Panc1 (cell line): ENCODE results near the gene ETFBKMT. TPM values are rescaled to one million over a fixed set of nuclear protein-coding genes. Genes with fewer than 3 reads are reported as not detected.

Experiments
- ATAC-seq: fragments of 200-7000 bp; cut with Tn5 transposase; 2 replicates; pipeline ENCODE4 v1.9.1; 2020; ENCODE audit warnings: mild to moderate bottlenecking, moderate library complexity
- BruUV-seq: library from RNA; stranded (reverse); fragments of 400-500 nt; replicated peaks from 2 replicates; lab custom pipeline; 2021; lab: Mats Ljungman, UMichigan
- CTCF ChIA-PET: fragments of 300-600 bp; sonication (Branson Sonifier 250); formaldehyde crosslinking; loops from one replicate; lab custom pipeline; 2022; ENCODE audit warnings: antibody characterized with exemption; lab: Charles Lee
- POLR2A ChIA-PET: fragments of 300-600 bp; sonication (Branson Sonifier 250); formaldehyde crosslinking; loops from one replicate; lab custom pipeline; 2022; ENCODE audit warnings: antibody characterized with exemption; lab: Charles Lee
- DNase-seq: peaks from one replicate; pipeline ENCODE4 v3.0.0-alpha.2; 2010; ENCODE audit warnings: low read depth, low spot score
- H3K27ac ChIP-seq: 2 replicates; pipeline ENCODE4 v1.5.1; 2011; ENCODE audit warnings: mild to moderate bottlenecking, low read length, inconsistent platforms
- H3K27me3 ChIP-seq: fragments of 200-500 bp; sonication (Bioruptor generic); 2 replicates; pipeline ENCODE4 v1.6.0; 2014; ENCODE audit warnings: low read length, inconsistent platforms; ENCODE audit not compliant: control insufficient read depth, insufficient read depth
- H3K36me3 ChIP-seq: fragments of 200-500 bp; sonication (Bioruptor generic); 2 replicates; pipeline ENCODE4 v1.5.1; 2014; ENCODE audit warnings: inconsistent platforms, mild to moderate bottlenecking, low read length, moderate library complexity; ENCODE audit not compliant: control insufficient read depth, insufficient read depth
- H3K4me1 ChIP-seq: 2 replicates; pipeline ENCODE4 v1.5.1; 2011; ENCODE audit warnings: inconsistent platforms, mild to moderate bottlenecking, low read length, moderate library complexity; ENCODE audit not compliant: control insufficient read depth, insufficient read depth
- H3K4me3 ChIP-seq, 2 experiments: 2 replicates each; pipeline ENCODE4 v1.5.1; 2011 to 2012; ENCODE audit warnings: low read depth in 2 of 2, low read length in 2 of 2, mild to moderate bottlenecking in 2 of 2, inconsistent platforms in 1 of 2, moderate library complexity in 1 of 2
- H3K9me3 ChIP-seq: fragments of 200-500 bp; sonication (Bioruptor generic); 2 replicates; pipeline ENCODE4 v1.5.1; 2014; ENCODE audit warnings: low read depth, mild to moderate bottlenecking, inconsistent platforms, low read length, moderate library complexity; ENCODE audit not compliant: control insufficient read depth, insufficient read depth
- POLR2AphosphoS5 ChIP-seq: IDR thresholded peaks from 2 replicates; pipeline ENCODE4 v1.6.1; 2012; ENCODE audit warnings: mild to moderate bottlenecking, low read depth, low read length, moderate library complexity
- REST ChIP-seq, 2 experiments: IDR thresholded peaks; 2 replicates each; pipeline ENCODE4 v1.6.1; 2011 to 2012; ENCODE audit warnings: low read depth in 2 of 2, control low read depth in 1 of 2, low read length in 1 of 2, mild to moderate bottlenecking in 1 of 2, moderate library complexity in 1 of 2; ENCODE audit not compliant: insufficient read depth in 1 of 2
- SIN3A ChIP-seq: IDR thresholded peaks from 2 replicates; pipeline ENCODE4 v1.6.1; 2012; ENCODE audit warnings: low read depth, mild to moderate bottlenecking, low read length, moderate library complexity, borderline replicate concordance; ENCODE audit not compliant: insufficient read depth
- TCF7L2 ChIP-seq: IDR thresholded peaks from 2 replicates; pipeline ENCODE4 v1.6.1; 2011; ENCODE audit warnings: mild to moderate bottlenecking, low read depth, low read length, inconsistent platforms
- in situ Hi-C: cut with HindIII; loops from 2 replicates; pipeline ENCODE4 v1.10.0; 2016; ENCODE audit warnings: low sequenced_read_pairs, low pct_unique_long_range_greater_than_20kb
- intact Hi-C: fragments of 100-400 bp; cut with micrococcal nuclease; formaldehyde crosslinking; loops from one replicate; pipeline ENCODE4 v1.10.0; 2022; ENCODE audit not compliant: unreplicated experiment
- total RNA-seq: library from RNA; stranded (reverse); gene quantifications from one replicate; pipeline ENCODE4 v1.2.1, GENCODE V29; 2021; ENCODE audit not compliant: unreplicated experiment
- TF ChIP-seq, protein P1 (sequence below): fragments of 450-650 bp; IDR thresholded peaks from 2 replicates; pipeline ENCODE4 v1.5.1; 2017; ENCODE audit warnings: mild to moderate bottlenecking

The ETFBKMT gene
- total RNA-seq, 1 experiment from 2014 or later: 1.5 TPM

GRCh38 chr12:31710021-31710818 lies 50.7 kb downstream of the ETFBKMT start:
- H3K4me3 ChIP-seq: no peak overlapping the region
- TF ChIP-seq TCF7L2: no peak
- TF ChIP-seq, protein P1, sequence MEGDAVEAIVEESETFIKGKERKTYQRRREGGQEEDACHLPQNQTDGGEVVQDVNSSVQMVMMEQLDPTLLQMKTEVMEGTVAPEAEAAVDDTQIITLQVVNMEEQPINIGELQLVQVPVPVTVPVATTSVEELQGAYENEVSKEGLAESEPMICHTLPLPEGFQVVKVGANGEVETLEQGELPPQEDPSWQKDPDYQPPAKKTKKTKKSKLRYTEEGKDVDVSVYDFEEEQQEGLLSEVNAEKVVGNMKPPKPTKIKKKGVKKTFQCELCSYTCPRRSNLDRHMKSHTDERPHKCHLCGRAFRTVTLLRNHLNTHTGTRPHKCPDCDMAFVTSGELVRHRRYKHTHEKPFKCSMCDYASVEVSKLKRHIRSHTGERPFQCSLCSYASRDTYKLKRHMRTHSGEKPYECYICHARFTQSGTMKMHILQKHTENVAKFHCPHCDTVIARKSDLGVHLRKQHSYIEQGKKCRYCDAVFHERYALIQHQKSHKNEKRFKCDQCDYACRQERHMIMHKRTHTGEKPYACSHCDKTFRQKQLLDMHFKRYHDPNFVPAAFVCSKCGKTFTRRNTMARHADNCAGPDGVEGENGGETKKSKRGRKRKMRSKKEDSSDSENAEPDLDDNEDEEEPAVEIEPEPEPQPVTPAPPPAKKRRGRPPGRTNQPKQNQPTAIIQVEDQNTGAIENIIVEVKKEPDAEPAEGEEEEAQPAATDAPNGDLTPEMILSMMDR: no peak
- no peak for TF ChIP-seq REST (IDR thresholded peaks at IDR 0.05; ENCODE audit: insufficient read depth in 1 of 2, low read depth in 2 of 2, low read length in 1 of 2)
- no peak for TF ChIP-seq POLR2AphosphoS5
- TF ChIP-seq SIN3A: no peak
- POLR2A ChIA-PET: no interaction called here
- no peaks in the 10 kb centered on the region for H3K9me3 ChIP-seq
- no peaks in the 10 kb centered on the region for H3K27me3 ChIP-seq
- H3K4me1 ChIP-seq: peaks cover 2% of the 10 kb centered on the region; the same call in 1 of the 2 replicates
- CTCF ChIA-PET: no interaction called here
- H3K27ac ChIP-seq: no peak overlapping the region
- in situ Hi-C loops (no loop called here), intact Hi-C loops (no loop called here)
- H3K36me3 ChIP-seq: no peaks in the 10 kb centered on the region
- DNase-seq (no peak), ATAC-seq (no peak)
- BruUV-seq: no TSS peak

- BruUV-seq: no TSS peak
- TF ChIP-seq SIN3A (no peak), POLR2AphosphoS5 (no peak), TCF7L2 (no peak), REST (IDR thresholded peaks at IDR 0.05; ENCODE audit: insufficient read depth in 1 of 2, low read depth in 2 of 2, low read length in 1 of 2) (no peak)
- TF ChIP-seq, protein P1: no peak
- Histone ChIP-seq H3K9me3 (no peaks in the 10 kb centered on the region), H3K4me3 (no peak overlapping the region), H3K27me3 (no peaks in the 10 kb centered on the region), H3K36me3 (no peaks in the 10 kb centered on the region), H3K4me1 (peaks cover 7% of the 10 kb centered on the region; the same call in 1 of the 2 replicates), H3K27ac (no peak overlapping the region)
- ChIA-PET CTCF (no interaction called here), POLR2A (no interaction called here)
- DNase-seq (no peak), ATAC-seq (no peak)
- in situ Hi-C loops (no loop called here), intact Hi-C loops (no loop called here)
Measured at GRCh38 chr12:31712877-31713276, 53.4 kb downstream of the ETFBKMT start.
